Measurements from ENCODE around the gene ABCA6.

ABCA6 gene

GRCh38 chr17:69050999-69051775 is 90.5 kb downstream of the ABCA6 start:
- TF ChIP-seq CTCF (IDR thresholded peaks at IDR 0.05; ENCODE audit: low read depth, low read length, missing control alignments): no peak
- no peak overlapping the region for H3K4me3 ChIP-seq (ENCODE audit: low read depth, low read length)
- no peak for DNase-seq (ENCODE audit: low read depth)

- H3K4me3 ChIP-seq (ENCODE audit: low read depth, low read length): no peak overlapping the region
- no peak for DNase-seq (ENCODE audit: low read depth)
- no peak for TF ChIP-seq CTCF (IDR thresholded peaks at IDR 0.05; ENCODE audit: low read depth, low read length, missing control alignments)
Observed at GRCh38 chr17:69048634-69049033, 93.1 kb downstream of the ABCA6 start.

- TF ChIP-seq CTCF (IDR thresholded peaks at IDR 0.05; ENCODE audit: low read depth, low read length, missing control alignments): no peak
- DNase-seq (ENCODE audit: low read depth): no peak
- H3K4me3 ChIP-seq (ENCODE audit: low read depth, low read length): no peak overlapping the region
Observed at GRCh38 chr17:69047368-69048263, 94.1 kb downstream of the ABCA6 start.

GRCh38 chr17:69046121-69046807 is 95.4 kb downstream of the ABCA6 start:
- no peak overlapping the region for H3K4me3 ChIP-seq (ENCODE audit: low read depth, low read length)
- DNase-seq (ENCODE audit: low read depth): no peak
- no peak for TF ChIP-seq CTCF (IDR thresholded peaks at IDR 0.05; ENCODE audit: low read depth, low read length, missing control alignments)

GRCh38 chr17:69045646-69046045 is 96.0 kb downstream of the ABCA6 start:
- no peak for TF ChIP-seq CTCF (IDR thresholded peaks at IDR 0.05; ENCODE audit: low read depth, low read length, missing control alignments)
- DNase-seq (ENCODE audit: low read depth): no peak
- no peak overlapping the region for H3K4me3 ChIP-seq (ENCODE audit: low read depth, low read length)

- no peak for TF ChIP-seq CTCF (IDR thresholded peaks at IDR 0.05; ENCODE audit: low read depth, low read length, missing control alignments)
- no peak for DNase-seq (ENCODE audit: low read depth)
- no peak overlapping the region for H3K4me3 ChIP-seq (ENCODE audit: low read depth, low read length)
Observed at GRCh38 chr17:69044371-69044770, 97.3 kb downstream of the ABCA6 start.
